Activated CD4-positive, alpha-beta T cell treated with anti-CD3 and anti-CD28 coated beads, Interleukin-2, Interleukin-4, amounts not matched to agents 100 ng/mL and 50 ng/mL, durations not matched to agents 16 hours and 8 hours (primary cell): Measurements from ENCODE around the gene SORCS2.

Experiments used
- DNase-seq: peaks from one replicate; pipeline ENCODE4 v3.0.0-alpha.2; 2020; ENCODE audit warnings: low spot score

The SORCS2 gene

GRCh38 chr4:7270121-7270520, 77.8 kb downstream of the SORCS2 start:
- DNase-seq: no peak

GRCh38 chr4:7272404-7272803, 80.1 kb downstream of the SORCS2 start:
- DNase-seq: no peak

GRCh38 chr4:7273738-7274297, 81.5 kb downstream of the SORCS2 start:
- DNase-seq: no peak

- DNase-seq: no peak
Measured at GRCh38 chr4:7275067-7275466, 82.7 kb downstream of the SORCS2 start.

GRCh38 chr4:7275490-7276154, 83.3 kb downstream of the SORCS2 start:
- DNase-seq: no peak

- no peak for DNase-seq
Measured at GRCh38 chr4:7276515-7276914, 84.2 kb downstream of the SORCS2 start.

- DNase-seq: no peak
Measured at GRCh38 chr4:7278071-7278765, 85.9 kb downstream of the SORCS2 start.

- no peak for DNase-seq
Measured at GRCh38 chr4:7278981-7279380, 86.6 kb downstream of the SORCS2 start.

- DNase-seq: no peak
Measured at GRCh38 chr4:7279902-7280301, 87.6 kb downstream of the SORCS2 start.

- no peak for DNase-seq
Measured at GRCh38 chr4:7280926-7281690, 88.8 kb downstream of the SORCS2 start.

- no peak for DNase-seq
Measured at GRCh38 chr4:7281691-7282665, 89.6 kb downstream of the SORCS2 start.

- DNase-seq: no peak
Measured at GRCh38 chr4:7282786-7283440, 90.6 kb downstream of the SORCS2 start.

- DNase-seq: no peak
Measured at GRCh38 chr4:7285244-7286094, 93.1 kb downstream of the SORCS2 start.

- DNase-seq: no peak
Measured at GRCh38 chr4:7286170-7286569, 93.8 kb downstream of the SORCS2 start.

GRCh38 chr4:7286798-7287197, 94.5 kb downstream of the SORCS2 start:
- no peak for DNase-seq

GRCh38 chr4:7287274-7287917, 95.1 kb downstream of the SORCS2 start:
- DNase-seq: no peak

GRCh38 chr4:7287918-7288280, 95.6 kb downstream of the SORCS2 start:
- DNase-seq: no peak

GRCh38 chr4:7288751-7289523, 96.6 kb downstream of the SORCS2 start:
- no peak for DNase-seq

- no peak for DNase-seq
Measured at GRCh38 chr4:7289589-7289988, 97.3 kb downstream of the SORCS2 start.
